Measurements from ENCODE around the gene ZFYVE26.

The ZFYVE26 gene

GRCh38 chr14:67768219-67768618, 48.2 kb downstream of the ZFYVE26 start:
- no peak for TF ChIP-seq CTCF (IDR thresholded peaks at IDR 0.05; ENCODE audit: borderline replicate concordance, insufficient read depth, low read depth, low read length)
- no peak overlapping the region for H3K4me3 ChIP-seq (ENCODE audit: low read depth, low read length)

GRCh38 chr14:67766035-67766680, 50.2 kb downstream of the ZFYVE26 start:
- H3K4me3 ChIP-seq (ENCODE audit: low read depth, low read length) = no peak overlapping the region
- no peak for TF ChIP-seq CTCF (IDR thresholded peaks at IDR 0.05; ENCODE audit: borderline replicate concordance, insufficient read depth, low read depth, low read length)

- TF ChIP-seq CTCF (IDR thresholded peaks at IDR 0.05; ENCODE audit: borderline replicate concordance, insufficient read depth, low read depth, low read length) = no peak
Observed at GRCh38 chr14:67765192-67765834, 51.1 kb downstream of the ZFYVE26 start.

GRCh38 chr14:67764496-67764895, 51.9 kb downstream of the ZFYVE26 start:
- H3K4me3 ChIP-seq (ENCODE audit: low read depth, low read length) = no peak overlapping the region
- TF ChIP-seq CTCF (IDR thresholded peaks at IDR 0.05; ENCODE audit: borderline replicate concordance, insufficient read depth, low read depth, low read length) = no peak

More at GRCh38 chr14:67765192-67765834, 51.1 kb downstream of the ZFYVE26 start:
- H3K4me3 ChIP-seq (ENCODE audit: low read depth, low read length) = no peak overlapping the region

GRCh38 chr14:67763158-67763822, 53.1 kb downstream of the ZFYVE26 start:
- no peak for TF ChIP-seq CTCF (IDR thresholded peaks at IDR 0.05; ENCODE audit: borderline replicate concordance, insufficient read depth, low read depth, low read length)
- no peak overlapping the region for H3K4me3 ChIP-seq (ENCODE audit: low read depth, low read length)

GRCh38 chr14:67762051-67762450, 54.3 kb downstream of the ZFYVE26 start:
- no peak overlapping the region for H3K4me3 ChIP-seq (ENCODE audit: low read depth, low read length)
- TF ChIP-seq CTCF (IDR thresholded peaks at IDR 0.05; ENCODE audit: borderline replicate concordance, insufficient read depth, low read depth, low read length) = no peak

Data from GM12875 (cell line).